GM19025 (cell line): ENCODE measurements around the gene ATP8B4.
"Not testable (repeated sequence)": the region's sequence is repeated elsewhere in the genome, so short reads cannot be mapped to it uniquely, and the experiment has no call there.

Experiments used
- ATAC-seq: cut with Tn5 transposase; IDR thresholded peaks from one replicate; pipeline ENCODE4 v1.9.1; 2021; ENCODE audit warnings: mild to moderate bottlenecking, low read depth, moderate library complexity; ENCODE audit not compliant: unreplicated experiment

ATP8B4 gene

DNA sequence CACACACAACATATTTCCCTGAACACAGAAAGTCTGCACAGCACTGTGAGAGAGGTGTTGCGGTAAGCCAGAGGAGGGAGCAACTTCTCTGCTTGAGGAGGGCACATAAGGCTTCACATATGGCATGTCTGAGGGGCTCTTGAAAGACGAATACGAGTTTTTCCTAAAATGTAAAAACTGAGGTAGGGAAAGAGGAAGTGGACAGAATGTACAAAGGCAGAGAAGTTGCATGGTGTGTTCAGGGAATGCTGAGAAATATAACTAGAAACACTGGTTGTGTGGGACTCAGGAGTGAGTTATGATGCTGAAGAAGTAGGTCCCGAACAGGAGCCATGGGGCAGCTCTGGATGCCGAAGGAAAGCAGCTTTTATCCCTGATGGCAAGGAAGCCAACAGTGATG is 22.8 kb upstream of the ATP8B4 start:
- ATAC-seq: no peak

DNA sequence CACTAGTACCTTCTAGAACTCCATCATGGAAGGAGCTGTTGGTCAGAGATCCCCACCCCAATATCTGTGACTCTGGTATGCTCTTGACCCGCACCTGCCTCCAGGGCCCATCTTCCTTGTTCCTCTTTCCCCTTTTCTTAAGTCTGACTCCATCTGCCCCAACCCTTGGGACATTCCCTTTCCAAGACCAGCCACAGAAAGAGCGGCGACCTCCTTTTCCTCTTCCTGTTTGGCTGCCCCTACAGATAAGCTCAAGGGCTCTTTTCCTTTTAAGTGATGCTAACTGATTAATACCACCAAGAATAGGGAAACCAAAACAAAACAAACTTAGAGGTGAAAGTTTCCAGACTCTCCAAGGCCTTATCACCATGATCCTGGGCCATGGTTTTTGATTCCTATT is 21.9 kb upstream of the ATP8B4 start:
- ATAC-seq: no peak

DNA sequence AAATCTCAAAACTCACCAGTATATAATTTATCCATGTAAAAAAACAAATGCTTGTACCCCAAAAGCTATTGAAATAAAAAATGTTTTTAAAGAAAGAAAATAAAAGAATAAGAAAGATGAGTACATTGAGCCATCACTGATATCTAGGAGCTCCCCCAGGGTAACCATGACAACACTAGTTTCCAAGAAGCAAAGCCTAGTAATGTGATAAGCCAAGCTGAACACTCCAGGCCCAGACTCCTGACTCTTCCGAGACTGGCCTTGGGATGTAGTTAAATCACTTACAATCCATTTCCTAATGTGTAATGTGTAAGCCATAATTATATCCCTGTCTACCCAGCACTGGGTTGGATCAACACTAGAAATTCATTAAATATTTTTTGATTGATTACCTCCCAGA is 21.1 kb upstream of the ATP8B4 start:
- ATAC-seq: no peak

DNA sequence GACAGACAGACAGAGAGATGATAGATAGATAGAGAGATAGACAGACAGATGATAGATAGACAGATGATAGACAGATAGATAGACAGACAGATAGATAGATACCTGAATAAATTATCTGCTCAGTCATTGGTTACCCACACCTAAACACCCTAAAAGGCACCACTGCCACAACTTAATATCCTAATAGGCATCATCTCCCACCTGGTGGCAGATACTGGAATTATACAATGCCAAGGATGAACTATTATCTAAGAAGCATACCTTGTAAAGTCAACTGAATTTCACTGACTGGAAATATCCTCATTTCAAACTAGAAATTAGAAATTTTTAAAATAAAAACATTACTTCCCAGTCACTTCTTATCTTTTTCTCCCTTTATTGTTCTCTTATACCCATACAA is 19.4 kb upstream of the ATP8B4 start:
- ATAC-seq: no peak

DNA sequence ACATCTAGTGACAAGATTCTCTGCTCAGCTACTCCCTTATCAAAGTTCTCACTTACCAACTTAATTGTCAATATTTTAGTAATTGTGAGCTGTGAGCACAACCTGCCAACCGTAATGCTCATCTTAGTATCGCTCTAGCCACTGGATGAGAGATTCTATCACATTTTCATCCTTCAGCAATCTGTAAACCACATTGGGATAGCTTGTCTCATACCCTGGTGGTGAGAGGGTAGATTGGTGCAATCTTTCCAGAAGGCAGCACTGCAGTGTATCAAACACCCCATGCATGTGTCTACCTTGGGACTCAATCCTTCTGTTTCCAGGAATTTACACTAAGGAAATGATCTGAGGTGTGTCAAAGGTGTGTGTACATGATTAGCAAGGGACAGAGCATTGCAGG is 18.9 kb upstream of the ATP8B4 start:
- ATAC-seq: no peak

DNA sequence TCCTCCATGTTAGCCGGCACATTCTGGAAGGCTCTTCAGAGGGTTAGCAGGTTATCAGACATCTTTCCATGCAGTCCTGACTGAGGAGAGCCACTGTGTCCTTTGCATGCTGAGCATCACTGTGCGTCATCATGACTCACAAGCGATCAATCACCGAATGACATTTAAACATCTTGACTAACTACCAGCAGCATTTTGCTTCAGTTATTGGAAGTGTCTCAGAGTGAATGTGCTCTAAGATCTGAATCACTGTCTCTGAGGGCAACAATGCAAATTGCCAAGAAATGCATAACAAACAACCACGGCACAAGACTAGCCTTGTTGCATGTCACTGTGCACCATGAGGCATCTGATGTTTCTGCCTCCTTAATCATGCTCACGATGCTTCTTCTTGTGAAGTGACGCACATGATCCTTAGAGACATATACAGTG is 18.3 kb upstream of the ATP8B4 start:
- no peak for ATAC-seq

DNA sequence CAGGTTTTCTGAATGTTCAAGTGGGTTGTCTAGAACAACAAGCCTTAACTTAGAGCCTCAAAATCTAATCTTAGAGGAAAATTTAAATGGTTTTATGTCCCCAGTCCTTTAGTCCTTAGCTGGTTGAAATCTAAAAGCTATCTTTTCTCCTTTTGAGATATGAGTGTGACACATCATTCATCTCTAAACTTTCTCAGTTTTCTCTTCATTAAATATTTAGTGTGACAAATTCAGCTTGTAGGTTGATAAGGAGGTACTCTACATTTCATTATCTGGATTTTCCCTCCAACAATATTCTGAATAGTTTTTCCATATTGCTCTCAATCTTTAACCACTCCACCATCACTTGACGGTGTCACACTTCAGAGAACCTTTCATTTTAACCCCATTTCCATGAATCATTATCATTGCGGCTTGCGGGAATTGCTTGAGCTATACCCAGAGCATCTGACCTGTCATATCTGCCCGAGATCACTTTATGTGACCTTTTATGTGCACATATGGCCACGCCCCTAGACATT is 16.1 kb upstream of the ATP8B4 start:
- ATAC-seq: peak; percentile 59

DNA sequence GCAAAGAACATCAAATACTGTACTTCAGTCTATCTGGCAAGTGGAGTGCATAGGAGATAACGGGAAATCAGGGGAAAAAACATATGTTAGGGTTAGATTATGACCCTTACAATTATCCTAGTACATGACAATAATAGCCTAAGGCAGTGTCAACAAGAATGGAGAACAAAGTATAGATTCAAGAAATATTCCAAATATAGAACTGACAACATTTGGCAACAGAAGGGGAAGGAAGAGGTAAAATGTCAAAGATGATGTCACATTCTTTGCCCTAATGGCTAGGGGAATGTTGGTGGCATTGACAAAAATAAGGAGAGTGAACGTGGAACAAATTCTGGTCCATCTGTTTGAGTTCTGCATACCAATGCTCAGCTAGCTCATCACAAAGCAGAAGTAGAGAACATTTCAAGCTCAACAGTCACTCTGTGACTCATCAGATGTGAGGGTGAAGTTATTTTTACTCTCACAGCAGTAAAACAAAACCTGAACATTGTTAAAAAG is 15.5 kb upstream of the ATP8B4 start:
- ATAC-seq: peak; percentile 52

DNA sequence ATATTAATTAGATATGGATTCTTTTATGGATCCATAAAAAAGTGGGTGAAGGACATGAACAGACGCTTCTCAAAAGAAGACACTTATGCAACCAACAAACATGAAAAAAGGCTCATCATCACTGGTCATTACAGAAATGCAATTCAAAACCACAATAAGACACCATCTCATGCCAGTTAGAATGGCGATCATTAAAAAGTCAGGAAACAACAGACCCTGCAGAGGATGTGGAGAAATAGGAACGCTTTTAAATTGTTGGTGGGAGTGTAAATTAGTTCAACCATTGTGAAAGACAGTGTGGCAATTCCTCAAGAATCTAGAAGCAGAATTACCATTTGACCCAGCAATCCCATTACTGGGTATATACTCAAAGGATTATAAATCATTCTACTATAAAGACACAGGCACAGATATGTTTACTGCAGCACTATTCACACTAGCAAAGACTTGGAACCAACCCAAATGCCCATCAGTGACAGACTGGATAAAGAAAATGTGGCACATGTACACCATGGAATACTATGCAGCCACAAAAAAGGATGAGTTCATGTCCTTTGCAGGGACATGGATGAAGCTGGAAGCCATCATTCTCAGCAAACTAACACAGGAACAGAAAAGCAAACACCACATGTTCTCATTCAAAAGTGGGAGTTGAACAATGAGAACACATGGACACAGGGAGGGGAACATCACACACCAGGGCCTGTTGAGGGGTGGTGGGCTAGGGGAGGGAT is 13.4 kb upstream of the ATP8B4 start:
- ATAC-seq: not testable (repeated sequence)

DNA sequence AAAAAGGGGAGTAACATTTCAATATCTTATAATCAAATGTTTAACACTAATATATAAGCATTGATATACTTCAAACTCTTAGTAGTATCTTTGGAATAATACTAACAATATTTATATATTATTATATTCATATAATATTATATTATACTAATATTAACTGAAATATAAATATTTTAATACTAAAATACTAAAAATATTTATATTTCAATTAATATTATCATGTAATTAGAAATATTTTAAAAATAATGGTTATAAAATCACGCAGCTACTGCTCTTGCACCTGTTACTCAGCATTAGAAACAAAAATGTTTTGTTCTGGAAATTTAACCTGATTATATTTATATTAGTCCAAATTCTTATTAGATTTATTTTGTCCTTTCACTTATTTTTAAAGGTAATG is 12.6 kb upstream of the ATP8B4 start:
- no peak for ATAC-seq

DNA sequence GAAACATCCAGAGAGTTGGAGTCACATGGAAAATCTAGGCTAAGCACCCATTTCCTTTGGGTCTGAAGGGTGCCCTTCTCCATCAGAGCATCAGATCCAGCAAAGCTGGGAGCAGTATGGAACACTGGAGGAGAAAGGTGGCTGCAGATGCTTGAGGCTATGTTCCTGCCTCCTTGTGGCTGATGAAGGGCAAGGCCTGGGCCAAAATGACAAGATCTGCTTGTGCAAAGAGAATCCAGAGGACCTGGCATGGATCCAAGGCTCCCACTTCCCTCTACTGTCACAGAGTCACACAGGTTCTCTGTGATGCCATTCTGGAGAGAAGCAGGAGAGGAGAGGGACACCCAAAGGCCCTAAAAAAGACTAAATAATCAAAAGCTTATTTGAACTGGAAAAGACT is 9.2 kb upstream of the ATP8B4 start:
- ATAC-seq: no peak

DNA sequence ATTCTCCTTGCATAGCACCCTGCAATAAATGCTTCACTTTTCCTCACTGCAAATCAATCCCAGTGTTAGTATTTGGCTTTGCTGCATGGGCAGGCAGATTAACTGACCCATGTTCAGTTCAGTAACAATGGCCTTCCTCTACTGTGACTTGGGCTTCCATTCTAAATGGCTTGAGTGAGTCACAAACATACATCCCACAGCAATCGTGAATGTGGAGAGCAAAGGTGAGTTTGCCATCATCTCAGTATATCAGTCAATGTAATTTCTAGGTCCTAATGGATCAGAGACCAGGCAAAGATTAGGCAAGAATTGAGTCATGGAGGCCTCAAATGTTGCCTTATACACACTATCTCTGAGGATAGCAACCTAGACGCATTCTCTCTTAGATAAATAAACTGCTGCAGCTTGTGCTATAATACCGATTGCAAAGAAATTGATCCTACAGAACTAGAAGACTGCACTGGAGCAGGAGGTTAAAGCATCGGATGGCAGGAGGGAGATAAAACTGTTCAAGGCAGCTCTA is 8.3 kb upstream of the ATP8B4 start:
- ATAC-seq: no peak

DNA sequence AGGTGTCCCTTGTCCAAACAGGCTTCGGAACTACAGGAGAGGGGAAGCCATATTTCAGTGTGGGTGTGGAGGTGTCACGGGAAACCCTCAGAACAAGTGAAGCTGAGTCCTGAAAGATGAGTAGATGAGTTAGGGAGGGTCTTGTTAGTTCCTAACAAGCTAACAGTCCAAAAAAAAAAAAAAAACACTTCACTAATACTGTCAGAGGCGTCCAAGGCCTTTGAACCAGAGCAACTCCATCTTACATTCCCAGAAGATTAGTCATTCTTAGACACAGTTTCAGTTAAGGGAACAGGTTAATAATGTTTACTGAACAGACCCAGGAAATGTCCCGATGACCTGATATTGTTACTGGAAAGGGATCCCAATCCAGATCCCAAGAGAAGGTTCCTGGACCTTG is 7.0 kb upstream of the ATP8B4 start:
- ATAC-seq: no peak

DNA sequence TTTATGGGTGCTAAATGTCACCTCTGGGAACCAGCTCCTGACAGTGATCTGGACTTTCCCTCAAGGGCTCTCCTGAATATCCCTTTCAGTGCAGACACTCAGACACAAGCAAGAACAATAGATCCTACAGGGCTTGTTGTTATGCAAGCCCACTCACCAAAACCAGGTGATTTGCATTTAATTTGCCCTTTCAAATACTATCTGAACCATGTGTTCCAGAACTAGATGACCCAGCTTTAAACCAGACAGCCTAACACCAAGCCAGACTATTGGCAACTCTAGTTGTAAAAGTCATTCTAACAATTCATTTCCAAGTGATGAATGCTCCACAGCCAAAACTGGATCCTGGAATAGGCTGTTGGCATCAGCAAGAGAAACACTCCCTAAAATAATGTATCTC is 5.6 kb upstream of the ATP8B4 start:
- no peak for ATAC-seq

DNA sequence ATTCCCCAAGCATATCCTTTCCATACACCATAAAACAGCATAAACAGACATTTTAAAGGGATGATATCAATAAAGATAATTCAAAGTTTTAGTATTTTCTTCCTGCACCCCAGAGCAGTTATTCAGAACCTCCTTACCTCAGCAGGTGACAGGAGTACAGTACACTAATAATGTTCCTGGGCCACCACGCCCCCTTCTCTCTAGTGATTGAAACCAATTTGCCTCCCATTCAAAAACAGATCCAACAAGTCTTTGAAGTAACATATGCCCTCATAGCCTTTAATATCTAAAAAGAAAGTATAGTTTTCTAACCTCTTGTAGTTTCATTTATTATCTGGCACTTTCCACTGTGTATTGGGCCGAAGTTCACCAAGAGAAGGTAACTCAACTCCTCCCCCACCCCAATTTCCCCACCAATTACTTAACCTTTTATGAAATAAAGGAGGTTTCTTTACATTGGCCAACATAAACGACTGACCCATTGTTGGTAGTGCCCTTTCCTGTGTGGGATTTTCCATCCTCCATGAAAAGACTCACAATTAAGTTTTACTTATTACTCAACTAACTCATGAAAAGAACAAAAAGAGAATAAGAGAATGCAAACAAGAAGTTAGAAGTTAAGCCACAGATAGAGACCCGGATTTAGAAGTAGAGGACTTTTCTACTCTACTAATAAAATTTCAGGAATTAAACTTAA is 5.0 kb upstream of the ATP8B4 start:
- ATAC-seq: no peak

DNA sequence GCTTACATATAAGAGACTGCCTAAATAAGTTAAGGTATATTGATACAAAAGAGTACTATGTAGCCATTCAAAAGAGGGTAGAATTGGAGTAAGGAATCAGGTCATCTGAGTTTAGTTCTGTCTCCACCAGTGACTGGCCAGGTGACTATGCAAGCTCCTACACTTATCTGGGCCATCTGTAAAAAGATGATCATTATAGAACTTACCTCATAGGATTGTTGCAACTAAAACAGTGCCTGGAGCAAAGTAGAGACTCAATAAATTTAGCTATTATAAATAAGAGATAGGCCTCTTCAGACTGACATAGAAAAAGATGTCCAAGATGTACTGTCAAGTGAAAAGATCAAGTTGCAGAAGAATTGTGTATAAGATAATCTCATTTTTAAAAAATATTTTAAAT is 1.7 kb upstream of the ATP8B4 start:
- no peak for ATAC-seq

DNA sequence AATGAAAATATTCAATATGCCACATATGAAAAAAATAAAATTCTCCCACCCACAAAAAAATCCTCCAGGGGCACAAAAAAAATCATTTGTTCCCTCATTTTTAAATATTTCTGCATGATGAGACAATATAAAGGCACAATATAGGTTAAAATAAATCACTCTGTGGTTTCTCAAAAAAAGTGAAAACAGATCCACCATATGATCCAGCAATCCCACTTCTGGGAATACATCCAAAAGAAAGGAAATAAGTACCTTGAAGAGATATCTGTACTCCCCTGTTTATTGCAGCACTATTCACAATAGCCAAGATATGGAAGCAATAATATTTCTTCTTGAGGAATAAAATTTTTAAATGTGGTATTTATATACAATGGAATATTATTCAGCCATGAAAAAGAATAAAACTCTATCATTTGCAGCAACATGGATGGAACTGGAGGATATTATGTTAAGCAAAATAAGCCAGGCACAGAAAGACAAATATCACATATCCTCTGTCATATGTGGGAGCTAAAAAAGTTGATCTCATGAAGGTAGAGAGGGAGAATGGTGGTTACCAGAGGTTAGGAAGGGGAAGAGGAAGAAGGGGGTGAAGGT is 1.5 kb downstream of the ATP8B4 start:
- no peak for ATAC-seq

DNA sequence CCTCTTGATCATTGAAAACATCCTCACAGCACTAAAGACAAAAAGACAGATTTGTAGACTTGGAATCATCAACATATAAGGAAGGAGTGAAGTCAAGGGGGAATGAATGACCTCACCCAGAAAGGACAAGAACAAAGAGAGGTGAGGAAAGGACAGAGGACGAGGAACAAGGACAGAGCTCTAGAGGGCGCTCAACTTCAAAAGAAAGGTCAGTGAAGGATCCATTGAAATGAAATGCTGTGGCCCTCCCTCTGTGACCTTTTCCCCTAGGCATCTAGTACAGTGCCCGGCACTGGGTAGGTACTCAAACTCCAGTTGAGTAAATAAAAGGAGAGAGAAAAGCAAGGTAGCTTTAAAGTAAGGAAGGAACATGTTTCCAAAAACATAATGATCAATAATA is 2.6 kb downstream of the ATP8B4 start:
- ATAC-seq: no peak

DNA sequence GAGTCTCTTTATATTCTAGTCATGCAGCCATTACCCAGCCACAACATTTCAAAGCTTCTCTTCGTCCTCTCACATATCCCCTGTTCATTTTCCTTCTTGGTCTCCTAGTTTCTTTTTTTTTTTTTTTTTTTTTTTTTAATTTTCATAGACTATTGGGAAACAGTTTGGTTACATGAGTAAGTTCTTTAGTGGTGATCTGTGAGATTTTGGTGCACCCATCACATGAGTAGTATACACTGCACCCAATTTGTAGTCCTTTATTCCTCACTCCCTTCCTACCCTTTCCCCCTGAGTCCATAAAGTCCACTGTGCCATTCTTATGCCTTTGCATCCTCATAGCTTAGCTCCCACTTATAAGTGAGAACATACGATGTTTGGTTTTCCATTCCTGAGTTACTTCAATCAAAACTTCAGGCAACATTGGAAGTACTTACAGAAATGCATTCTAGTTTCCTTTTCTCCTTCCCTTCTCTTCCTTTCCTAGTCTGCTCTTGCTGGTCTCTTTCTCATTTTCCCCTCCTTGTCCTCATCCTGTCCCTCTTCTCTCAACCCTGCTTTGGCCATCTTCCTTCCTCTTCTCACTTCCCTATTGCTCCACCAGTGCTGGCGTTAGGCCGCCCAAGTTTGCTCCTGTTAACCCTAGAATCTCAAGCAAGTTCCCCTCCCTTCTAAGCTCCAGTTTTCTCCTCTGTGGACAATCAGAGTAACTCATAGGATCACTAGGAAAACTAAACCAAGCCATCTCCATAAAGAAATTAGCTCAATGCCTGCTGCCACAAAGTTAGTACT is 4.8 kb downstream of the ATP8B4 start:
- no peak for ATAC-seq

DNA sequence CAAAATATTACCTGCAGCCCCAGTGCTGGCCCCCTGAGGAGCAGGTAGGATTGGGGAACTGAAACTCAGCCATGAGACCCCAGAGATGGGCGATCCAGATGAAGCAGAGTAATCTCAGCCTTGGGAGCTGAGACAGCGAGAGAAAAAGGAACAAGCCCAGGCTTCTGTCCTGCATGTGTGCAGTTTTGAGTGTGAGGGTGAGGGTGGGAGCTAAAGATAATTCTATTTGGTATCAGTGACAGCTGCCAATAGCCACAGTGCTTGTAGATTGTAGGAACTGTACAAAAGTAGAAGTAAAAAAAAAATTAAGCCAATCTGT is 5.9 kb downstream of the ATP8B4 start:
- ATAC-seq: no peak
